ENCODE measurements around the gene SPRR2D.

Gene SPRR2D

GRCh38 chr1:152995842-152996241, 45.1 kb downstream of the SPRR2D start:
- Histone ChIP-seq H3K79me2 (ENCODE audit: insufficient read depth, low read length) (no peaks in the 10 kb centered on the region), H3K27me3 (ENCODE audit: insufficient read depth, low read length) (no peaks in the 10 kb centered on the region), H3K4me1 (ENCODE audit: insufficient read depth, low read length, severe bottlenecking) (no peaks in the 10 kb centered on the region), H3K4me3 (ENCODE audit: low read depth, low read length, poor library complexity, severe bottlenecking) (no peak overlapping the region), H3K9me2 (ENCODE audit: low read depth, low read length) (no peaks in the 10 kb centered on the region), H2AFZ (ENCODE audit: low read length) (no peak overlapping the region), H4K20me1 (ENCODE audit: insufficient read depth, low read length) (no peaks in the 10 kb centered on the region), H3K27ac (ENCODE audit: low read depth, low read length, poor library complexity, severe bottlenecking) (no peak overlapping the region), H3K9ac (ENCODE audit: low read length) (no peak overlapping the region), H3F3A (ENCODE audit: insufficient read depth, low read length) (no peaks in the 10 kb centered on the region), H3K9me3 (ENCODE audit: low read length) (no peaks in the 10 kb centered on the region), H3K36me3 (ENCODE audit: insufficient read depth, low read length) (no peaks in the 10 kb centered on the region), H3K4me2 (ENCODE audit: low read length) (no peak overlapping the region)
- no peak for TF ChIP-seq CTCF (IDR thresholded peaks at IDR 0.05; ENCODE audit: low read length)
- no peak for TF ChIP-seq EZH2 (IDR thresholded peaks at IDR 0.05; ENCODE audit: borderline replicate concordance, low read length)

- no peak for TF ChIP-seq CTCF (IDR thresholded peaks at IDR 0.05; ENCODE audit: low read length)
- no peak for TF ChIP-seq EZH2 (IDR thresholded peaks at IDR 0.05; ENCODE audit: borderline replicate concordance, low read length)
- Histone ChIP-seq H3K4me2 (ENCODE audit: low read length) (no peak overlapping the region), H3K27ac (ENCODE audit: low read depth, low read length, poor library complexity, severe bottlenecking) (no peak overlapping the region), H3K9ac (ENCODE audit: low read length) (no peak overlapping the region), H2AFZ (ENCODE audit: low read length) (no peak overlapping the region), H3K9me3 (ENCODE audit: low read length) (no peaks in the 10 kb centered on the region), H3K4me3 (ENCODE audit: low read depth, low read length, poor library complexity, severe bottlenecking) (no peak overlapping the region), H3K79me2 (ENCODE audit: insufficient read depth, low read length) (no peaks in the 10 kb centered on the region), H3K36me3 (ENCODE audit: insufficient read depth, low read length) (no peaks in the 10 kb centered on the region), H3K4me1 (ENCODE audit: insufficient read depth, low read length, severe bottlenecking) (no peaks in the 10 kb centered on the region), H3K9me2 (ENCODE audit: low read depth, low read length) (no peaks in the 10 kb centered on the region), H4K20me1 (ENCODE audit: insufficient read depth, low read length) (no peaks in the 10 kb centered on the region), H3K27me3 (ENCODE audit: insufficient read depth, low read length) (no peaks in the 10 kb centered on the region), H3F3A (ENCODE audit: insufficient read depth, low read length) (no peaks in the 10 kb centered on the region)
These were observed 47.7 kb downstream of the SPRR2D start for GRCh38 chr1:152993186-152993585.
